PC-9 (cell line): ENCODE data around the gene WBP1L.

Experiments used
- EZH2 ChIP-seq: fragments of 200-600 bp; sonication (generic); IDR thresholded peaks from 2 replicates; pipeline ENCODE4 v1.8.0; 2017; ENCODE audit warnings: antibody characterized with exemption, low read depth
- TF ChIP-seq, protein P1 (sequence below): fragments of 200-600 bp; sonication (generic); conservative IDR thresholded peaks from 2 replicates; pipeline ENCODE4 v1.6.1; 2017; ENCODE audit warnings: mixed run types, antibody characterized with exemption, mild to moderate bottlenecking, moderate library complexity

GRCh38 chr10:102813017-102813541 lies 69.3 kb downstream of the WBP1L start:
- TF ChIP-seq EZH2: no peak
- TF ChIP-seq, protein P1, sequence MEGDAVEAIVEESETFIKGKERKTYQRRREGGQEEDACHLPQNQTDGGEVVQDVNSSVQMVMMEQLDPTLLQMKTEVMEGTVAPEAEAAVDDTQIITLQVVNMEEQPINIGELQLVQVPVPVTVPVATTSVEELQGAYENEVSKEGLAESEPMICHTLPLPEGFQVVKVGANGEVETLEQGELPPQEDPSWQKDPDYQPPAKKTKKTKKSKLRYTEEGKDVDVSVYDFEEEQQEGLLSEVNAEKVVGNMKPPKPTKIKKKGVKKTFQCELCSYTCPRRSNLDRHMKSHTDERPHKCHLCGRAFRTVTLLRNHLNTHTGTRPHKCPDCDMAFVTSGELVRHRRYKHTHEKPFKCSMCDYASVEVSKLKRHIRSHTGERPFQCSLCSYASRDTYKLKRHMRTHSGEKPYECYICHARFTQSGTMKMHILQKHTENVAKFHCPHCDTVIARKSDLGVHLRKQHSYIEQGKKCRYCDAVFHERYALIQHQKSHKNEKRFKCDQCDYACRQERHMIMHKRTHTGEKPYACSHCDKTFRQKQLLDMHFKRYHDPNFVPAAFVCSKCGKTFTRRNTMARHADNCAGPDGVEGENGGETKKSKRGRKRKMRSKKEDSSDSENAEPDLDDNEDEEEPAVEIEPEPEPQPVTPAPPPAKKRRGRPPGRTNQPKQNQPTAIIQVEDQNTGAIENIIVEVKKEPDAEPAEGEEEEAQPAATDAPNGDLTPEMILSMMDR: no peak
